DMS114 treated with DMSO at 0.1 percent for 48 hours (cell line): ENCODE data around the gene OR5J2.
"Not testable (repeated sequence)": the region's sequence is repeated elsewhere in the genome, so short reads cannot be mapped to it uniquely, and the experiment has no call there.

Source experiments
- DNase-seq: peaks from one replicate; lab custom pipeline; 2025; ENCODE audit not compliant: unreplicated experiment; lab: John Stamatoyannopoulos, UW

The OR5J2 gene

GRCh38 chr11:56176318-56176717 is at the start of gene OR5J2:
Gene OR5J2 (plus strand): TSS chr11:56176618. CDS start chr11:56176618, 0 bp downstream.
- no peak for DNase-seq

- DNase-seq, result no peak
These were observed 36.2 kb upstream of the OR5J2 start, which contains the start of gene OR8J3 for GRCh38 chr11:56140151-56140661. Gene OR8J3 (minus strand): TSS chr11:56140201. CDS start chr11:56137718, 2,483 bp downstream.

GRCh38 chr11:56143681-56144080 is 32.7 kb upstream of the OR5J2 start:
- DNase-seq, result not testable (repeated sequence)

GRCh38 chr11:56151376-56151775 is 25.0 kb upstream of the OR5J2 start:
- DNase-seq, result no peak

- DNase-seq, result no peak
These were observed 24.1 kb upstream of the OR5J2 start for GRCh38 chr11:56152333-56152732.

GRCh38 chr11:56160217-56160616 is 16.2 kb upstream of the OR5J2 start, which contains the start of gene OR8K5:
Gene OR8K5 (minus strand): TSS chr11:56160317. CDS start chr11:56160317, 0 bp downstream.
- DNase-seq, result no peak

GRCh38 chr11:56163804-56164203 is 12.6 kb upstream of the OR5J2 start:
- DNase-seq, result no peak

GRCh38 chr11:56172256-56172830 is 4.1 kb upstream of the OR5J2 start:
- DNase-seq, result no peak

- DNase-seq, result no peak
These were observed 7.0 kb downstream of the OR5J2 start for GRCh38 chr11:56183459-56183858.

GRCh38 chr11:56188602-56189001 is 12.2 kb downstream of the OR5J2 start:
- no peak for DNase-seq

- no peak for DNase-seq
These were observed 20.3 kb downstream of the OR5J2 start for GRCh38 chr11:56196705-56197104.

- DNase-seq, result no peak
These were observed 20.9 kb downstream of the OR5J2 start for GRCh38 chr11:56197367-56197766.

GRCh38 chr11:56207790-56208189 is 31.4 kb downstream of the OR5J2 start:
- no peak for DNase-seq

GRCh38 chr11:56214537-56214936 is 38.1 kb downstream of the OR5J2 start:
- DNase-seq, result no peak

GRCh38 chr11:56219735-56220134 is 43.3 kb downstream of the OR5J2 start:
- not testable (repeated sequence) for DNase-seq
